GM18907 (cell line): ENCODE data around the gene AQP6.
"Not testable (repeated sequence)": the region's sequence is repeated elsewhere in the genome, so short reads cannot be mapped to it uniquely, and the experiment has no call there.

Experiments
- ATAC-seq: cut with Tn5 transposase; IDR thresholded peaks from one replicate; pipeline ENCODE4 v1.9.1; 2021; ENCODE audit warnings: mild to moderate bottlenecking, moderate library complexity; ENCODE audit not compliant: unreplicated experiment

AQP6 gene

DNA sequence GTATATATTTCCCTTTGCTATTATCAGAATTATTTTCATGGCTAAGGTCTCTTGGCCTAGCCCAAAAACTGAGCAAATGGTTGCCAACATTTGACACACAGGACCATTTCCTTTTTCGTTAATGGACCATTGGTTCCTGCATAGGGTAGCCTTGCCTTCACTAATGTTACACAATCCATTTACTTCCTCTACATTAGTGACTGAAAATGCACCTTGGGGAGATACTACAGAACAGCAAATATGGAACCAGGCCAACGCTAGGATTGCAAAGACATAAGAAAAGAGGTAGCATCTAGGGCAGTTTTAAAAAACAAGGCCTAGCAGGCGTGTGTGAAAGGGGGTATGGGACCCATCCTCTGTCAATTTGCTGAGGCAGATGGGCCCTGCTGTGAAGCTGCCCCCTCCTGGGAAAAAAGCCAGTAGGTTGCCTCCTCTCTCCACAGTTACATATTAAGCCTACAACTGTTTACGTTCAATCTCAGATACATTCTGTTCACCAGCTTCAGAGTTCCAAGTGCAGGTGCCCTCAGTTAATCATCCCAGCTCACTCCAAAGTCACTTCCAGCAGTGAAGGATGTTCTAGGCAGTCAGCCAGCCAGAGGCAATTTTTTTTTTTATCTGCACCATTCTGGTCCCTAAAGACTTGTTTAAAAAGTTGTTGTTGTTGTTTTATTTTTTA, 15.0 kb downstream of the AQP6 start:
- no peak for ATAC-seq

DNA sequence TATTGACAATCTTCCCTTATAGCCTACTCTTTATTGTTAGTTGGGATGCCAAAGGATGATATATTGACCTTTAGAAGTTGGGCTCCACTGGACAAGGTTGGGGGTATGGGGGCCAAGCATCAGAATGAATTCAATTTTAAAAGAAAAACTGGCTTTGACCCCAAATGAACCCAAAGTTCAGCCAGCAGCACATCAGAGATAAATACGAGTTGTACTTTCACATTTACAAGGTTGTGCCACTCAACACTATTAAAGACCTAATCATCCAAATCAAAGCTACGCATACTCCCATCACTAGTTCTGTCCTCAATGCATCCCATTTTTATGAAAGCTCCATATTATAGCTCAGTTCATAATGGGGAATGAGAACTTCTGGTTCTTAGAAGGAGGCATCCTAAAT, 16.7 kb downstream of the AQP6 start:
- not testable (repeated sequence) for ATAC-seq

DNA sequence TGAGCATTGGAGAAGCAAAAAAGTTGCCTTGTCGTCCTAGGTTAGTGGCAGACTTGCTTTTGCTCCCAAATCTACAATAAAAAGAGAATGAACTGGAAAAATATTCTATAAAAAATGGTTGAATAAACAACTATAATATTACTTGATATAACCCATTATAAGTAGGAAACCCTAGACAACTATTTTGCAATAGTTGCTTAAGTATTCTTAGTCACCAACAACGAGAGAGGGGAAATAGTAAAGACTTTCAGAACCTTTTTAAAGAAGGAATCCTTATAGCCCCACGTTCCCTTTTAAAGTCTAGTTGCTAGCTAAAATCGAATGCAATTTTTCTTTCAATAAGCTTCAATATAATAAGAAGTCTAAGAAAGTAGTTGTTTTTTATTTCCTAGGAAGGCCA, 17.5 kb downstream of the AQP6 start:
- no peak for ATAC-seq

DNA sequence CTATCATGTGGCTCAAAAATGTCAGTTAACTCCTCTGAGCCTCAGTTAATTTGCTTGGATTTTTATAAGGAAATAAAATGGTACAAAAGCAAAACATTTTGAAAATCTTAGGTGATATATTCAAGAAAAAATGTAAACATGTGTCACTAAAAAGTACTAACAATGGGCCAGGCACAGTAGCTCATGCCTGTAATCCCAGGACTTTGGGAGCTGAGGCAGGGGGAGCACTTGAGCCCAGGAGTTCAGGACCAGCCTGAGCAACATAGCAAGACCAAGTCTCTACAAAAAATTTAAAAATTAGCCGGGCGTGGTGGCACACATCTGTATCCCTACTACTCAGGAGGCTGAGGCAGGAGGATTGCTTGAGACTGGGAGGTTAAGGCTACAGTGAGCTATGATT, 25.7 kb downstream of the AQP6 start:
- ATAC-seq: no peak

DNA sequence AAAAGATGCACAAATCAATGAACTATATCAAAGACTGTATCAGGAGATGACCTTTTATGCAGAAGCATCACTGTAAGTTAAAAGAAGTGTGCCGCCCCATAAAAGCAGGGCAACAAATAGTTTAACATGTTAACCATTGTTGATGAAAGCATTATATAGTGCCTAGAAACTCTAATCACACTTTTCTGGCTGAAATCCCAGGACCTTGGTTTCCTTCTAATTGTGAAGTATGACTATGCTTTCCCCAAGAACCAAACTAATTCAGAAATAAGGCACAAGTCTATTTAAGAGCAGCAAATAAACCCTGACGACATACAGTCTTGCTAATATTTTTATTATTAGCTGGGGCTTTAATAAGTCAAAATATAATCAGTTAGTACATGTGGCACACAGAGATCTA, 30.8 kb downstream of the AQP6 start:
- ATAC-seq: no peak

DNA sequence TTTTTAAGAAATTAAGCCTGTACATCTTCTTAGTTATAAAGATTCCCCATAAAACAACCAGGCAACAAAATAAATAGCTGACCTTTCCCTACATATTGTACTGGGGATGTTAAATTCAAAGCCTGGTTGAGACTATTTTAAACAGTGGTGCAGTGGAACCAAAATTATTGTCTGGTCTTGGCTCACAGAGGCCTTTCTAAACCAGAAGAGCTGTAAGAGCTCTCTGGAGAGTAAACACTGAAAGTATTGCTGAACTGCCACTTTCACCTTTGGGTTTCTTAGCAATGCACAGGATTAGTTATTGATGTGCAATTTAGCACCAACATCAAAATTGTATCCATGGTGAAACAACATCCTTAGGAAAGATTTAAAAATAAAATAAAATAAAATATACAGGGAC, 31.9 kb downstream of the AQP6 start:
- ATAC-seq: no peak

DNA sequence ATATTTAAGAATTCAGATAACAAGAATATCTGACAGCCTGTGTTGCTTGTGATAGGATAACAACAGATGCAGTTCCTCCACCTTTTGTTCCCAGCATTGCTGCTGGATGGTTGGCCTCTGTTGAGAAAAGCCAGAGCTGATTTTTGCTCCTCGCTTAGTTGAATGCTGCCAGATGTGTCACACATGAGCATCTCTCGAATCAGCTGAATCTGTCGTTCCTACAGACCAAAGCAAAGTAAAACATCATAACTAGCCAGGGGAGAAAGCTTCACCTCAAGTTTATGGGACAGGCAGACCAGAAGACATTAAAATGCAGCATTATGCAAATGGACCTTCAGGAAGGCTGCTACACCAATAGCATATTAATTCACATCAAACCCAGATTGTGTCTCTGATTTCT, 32.4 kb downstream of the AQP6 start:
- ATAC-seq: no peak

DNA sequence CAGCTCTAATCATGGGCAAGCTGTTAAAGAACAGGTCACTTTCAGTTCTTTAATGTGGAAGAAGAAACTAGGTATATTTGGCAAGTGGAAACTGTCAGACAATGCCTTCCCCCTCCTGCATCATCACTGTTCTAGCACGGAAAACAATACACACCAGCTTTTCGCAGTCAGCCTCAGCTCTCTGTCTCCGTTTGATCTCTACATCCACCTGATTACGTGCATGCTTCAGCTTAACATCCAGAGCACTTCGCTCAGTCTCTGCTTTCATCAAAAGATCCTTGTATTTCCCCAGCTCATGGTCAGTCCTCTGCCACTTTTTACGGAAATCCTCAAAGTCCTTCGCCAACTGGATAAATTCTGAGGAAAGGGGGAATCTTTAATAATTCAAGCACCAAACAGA, 33.5 kb downstream of the AQP6 start:
- ATAC-seq: no peak

DNA sequence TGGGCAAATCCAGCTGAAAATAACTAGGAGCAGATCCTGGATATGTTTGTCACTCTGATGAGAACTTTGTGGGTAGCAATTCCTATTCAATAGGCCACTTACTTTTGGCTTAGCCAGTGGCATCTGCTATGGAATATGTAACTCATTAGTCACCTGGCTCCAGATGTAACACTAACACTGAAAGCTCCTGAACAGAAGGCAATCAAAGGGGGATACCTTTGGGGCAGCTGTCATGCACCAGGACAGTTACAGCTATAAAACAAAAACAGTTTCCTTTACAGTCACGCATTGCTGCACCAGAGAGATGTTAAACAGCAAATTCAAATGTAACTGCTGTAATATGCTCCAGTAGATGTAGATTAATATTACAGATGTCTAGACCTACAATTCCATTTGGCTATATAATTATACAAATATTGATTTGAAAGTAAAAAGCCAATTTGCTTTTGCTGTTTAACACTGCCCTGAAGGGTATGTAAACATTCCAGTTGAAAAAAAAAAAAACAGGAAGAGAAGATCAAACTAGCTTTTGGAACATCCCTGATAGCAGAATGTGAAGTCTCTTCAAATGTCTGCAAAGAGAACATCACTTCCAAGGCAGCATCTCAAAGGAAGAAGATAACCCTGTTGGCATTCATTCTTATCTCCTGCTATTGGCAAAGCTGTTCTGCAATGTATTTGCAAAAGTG, 34.2 kb downstream of the AQP6 start:
- no peak for ATAC-seq

DNA sequence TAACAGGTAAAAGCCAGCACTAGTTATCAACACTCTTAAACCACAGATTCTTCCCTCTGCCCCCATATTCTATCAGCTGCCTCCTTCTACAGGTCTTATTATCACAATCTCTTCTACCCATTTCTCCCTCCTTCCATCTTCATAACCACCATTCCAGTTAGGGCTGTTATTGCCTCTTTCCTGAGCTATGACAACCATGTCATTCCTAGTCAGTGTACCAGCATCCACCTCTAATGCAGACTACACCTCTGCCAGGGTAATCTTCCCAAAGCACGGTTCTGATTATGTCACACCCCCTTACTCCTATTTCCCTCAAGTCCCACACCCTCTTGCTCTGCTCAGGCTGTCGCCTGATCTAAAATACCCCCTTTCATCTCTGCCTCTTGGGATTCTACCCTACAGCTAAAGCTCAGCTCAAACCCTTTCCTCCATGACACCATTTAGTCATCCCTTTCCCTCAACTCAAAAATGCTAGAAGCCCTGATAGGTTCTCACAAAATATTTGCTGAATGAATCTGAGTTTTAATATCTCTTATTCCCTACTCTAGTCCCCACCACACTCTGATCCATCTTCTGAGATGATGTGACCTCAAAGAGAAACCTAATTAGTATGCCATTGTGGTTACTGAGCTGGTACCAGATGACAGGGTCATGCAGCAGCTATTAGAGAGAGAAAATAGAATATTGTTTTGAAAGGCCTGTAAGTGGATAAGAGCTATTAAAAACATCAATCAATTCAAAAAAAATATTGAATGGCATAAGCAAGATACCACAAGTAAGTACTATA, 40.8 kb downstream of the AQP6 start:
- no peak for ATAC-seq

DNA sequence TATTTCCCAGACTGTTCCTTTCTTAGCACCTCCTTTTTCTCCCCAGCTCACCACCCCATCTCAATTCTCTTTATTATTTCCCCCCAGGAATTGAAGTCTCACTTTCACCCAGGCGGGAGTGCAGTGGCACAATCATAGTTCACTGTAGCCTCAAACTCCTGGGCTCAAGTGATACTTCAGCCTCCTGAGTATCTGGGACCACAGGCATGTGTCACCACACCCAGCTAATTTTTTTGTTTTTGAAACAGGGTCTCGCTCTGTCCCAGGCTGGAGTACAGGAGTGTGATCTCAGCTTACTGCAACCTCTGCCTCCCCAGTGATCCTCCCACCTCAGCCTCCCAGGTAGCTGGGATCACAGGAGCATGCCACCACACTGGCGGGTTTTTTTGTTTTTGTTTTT, 41.6 kb downstream of the AQP6 start:
- no peak for ATAC-seq

DNA sequence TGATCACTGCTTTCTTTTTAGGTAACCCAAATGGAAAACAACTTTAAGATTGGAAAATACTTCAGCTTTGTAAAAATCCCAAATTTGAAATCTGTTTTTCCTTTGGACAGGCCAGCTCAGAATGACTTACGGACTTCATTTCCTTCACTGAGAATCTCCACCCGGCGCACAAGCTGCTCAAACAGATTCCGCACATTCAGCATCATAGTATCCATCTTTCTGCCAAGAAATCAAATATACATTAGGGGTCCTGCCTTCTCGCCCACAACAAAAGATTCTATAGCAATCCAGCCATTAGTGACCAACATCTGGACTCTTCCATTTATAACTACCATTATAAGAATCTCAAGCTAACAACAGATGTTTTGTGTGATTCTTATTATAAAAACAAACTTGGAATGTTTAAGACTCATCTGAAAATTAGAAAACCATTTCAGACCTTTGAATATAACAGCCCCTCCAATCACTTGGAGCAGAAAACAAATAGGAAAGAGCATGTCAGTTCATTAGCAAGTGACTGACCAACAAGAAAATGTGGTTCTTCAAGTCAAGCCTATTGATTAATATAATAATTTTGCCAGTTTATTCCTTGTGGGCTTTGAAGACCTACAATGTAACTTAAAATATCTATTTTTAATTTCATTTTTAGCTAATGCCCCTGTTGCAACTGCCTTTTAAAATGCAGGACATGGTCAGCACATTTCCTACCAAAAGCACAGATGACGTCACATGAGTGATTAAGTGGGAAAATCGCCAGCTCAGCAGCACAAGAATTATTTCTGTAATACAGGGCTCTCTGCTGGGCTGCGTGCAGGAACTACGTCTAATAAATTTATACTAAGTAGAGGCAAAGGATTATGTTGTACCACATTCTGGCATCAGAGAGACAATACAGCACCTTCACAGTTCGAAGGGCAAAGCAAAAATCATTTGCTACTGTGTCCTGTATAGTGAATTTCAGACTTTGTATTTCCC, 44.0 kb downstream of the AQP6 start:
- ATAC-seq: no peak

DNA sequence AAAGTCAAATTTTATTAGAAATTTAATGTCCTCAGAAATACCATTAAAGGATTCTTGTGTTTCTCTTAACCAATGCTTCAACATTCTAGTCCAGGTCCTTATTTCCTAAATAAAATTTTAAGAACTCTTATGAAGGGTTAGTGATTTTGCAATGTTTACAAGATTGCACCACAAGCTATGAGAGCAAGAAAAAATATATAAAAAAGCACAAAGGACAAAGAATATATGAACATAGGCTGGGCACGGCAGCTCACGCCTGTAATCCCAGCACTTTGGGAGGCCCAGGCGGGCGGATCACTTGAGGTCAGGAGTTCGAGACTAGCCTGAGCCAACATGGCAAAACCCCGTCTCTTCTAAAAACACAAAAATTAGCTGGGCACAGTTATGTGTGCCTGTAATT, 44.9 kb downstream of the AQP6 start:
- no peak for ATAC-seq

DNA sequence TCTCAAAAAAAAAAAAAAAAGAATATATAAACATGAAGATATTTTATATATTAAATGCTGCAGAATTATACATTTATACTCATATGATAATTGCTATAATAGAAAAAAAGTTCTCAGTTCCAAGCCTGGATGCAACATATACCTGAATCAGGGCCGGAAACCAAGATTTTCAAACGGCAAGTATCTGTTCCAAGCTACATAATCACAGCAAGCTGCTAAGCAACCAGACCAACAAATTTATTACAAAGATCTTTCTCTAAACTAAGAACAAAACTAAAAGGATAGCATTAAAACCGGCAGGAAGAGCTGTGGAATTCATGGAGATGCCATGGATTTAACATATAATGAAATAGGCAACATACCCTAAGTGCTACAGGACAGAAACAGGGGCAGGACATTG, 45.4 kb downstream of the AQP6 start:
- ATAC-seq: no peak

DNA sequence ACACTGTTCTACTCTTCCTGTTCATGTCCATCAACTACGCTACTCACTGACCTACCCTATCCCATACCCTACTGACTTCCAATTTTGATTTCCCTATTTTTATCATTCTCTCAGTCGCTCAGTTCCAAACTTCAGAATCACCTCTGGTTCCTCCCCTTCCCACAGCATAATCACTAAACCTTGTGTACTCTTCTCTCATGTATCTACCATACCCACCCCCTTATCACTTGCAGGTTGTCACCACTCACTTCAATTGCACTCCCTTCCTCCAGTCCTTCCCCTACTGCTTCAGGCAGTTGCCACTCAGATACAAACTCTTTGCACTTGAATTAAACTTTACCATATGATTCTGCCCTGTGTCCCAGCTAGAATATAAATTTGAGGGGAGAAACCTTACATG, 46.2 kb downstream of the AQP6 start:
- ATAC-seq: no peak

DNA sequence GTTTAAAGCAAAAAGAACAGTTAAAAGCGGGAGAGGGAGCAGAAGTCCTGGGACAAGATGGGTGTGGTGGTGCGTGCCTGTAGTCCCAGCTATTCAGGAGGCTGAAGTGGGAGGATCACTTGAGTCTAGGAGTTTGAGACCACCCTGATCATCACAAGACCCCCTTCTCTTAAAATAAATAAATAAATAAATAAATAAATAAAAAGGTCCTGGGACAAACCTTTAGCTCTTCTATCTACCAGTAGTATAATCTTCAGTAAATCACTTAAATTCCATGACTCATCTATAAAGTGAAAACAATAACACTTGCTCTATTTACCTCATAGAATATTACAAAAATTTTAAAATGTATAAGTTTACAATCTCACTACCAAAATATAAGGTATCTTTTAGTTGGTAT, 46.8 kb downstream of the AQP6 start:
- ATAC-seq: no peak

DNA sequence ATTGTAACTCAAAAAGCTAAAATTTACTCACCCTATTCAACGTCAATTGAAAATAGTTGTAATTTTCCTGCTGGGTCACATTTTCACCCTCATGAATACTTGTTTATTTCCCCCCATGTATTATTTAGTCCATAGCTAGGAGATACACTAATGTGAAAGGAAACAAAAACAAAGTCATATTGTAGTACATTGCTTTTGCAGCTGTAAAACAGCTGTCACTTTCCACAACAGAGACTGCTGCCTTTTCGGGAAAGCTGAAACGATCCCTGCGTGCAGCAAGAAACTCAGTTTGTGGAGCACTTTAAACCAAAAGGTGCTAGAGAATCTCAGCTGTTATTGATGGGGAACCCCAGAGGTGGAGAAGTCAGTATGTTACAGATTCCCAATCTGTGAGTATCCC, 48.3 kb downstream of the AQP6 start:
- no peak for ATAC-seq

DNA sequence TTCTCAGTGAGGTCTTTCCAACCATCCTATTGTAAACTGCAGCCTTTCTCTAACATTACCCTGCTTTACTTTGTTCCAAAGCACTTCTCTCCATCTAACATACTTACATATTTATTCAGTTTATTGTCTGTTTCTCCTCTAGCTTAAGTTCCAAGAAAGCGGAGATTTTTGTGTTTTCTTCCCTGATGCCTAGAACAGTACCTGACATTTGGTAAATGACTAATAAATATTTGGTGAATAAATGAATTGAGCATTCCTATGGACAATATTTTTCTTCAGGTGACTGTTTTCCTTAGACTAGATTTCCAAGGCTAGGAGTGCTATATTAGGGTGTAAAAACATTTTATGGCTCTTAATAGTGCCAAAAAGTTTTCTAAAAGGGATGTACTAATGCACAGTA, 50.2 kb downstream of the AQP6 start:
- ATAC-seq: no peak

DNA sequence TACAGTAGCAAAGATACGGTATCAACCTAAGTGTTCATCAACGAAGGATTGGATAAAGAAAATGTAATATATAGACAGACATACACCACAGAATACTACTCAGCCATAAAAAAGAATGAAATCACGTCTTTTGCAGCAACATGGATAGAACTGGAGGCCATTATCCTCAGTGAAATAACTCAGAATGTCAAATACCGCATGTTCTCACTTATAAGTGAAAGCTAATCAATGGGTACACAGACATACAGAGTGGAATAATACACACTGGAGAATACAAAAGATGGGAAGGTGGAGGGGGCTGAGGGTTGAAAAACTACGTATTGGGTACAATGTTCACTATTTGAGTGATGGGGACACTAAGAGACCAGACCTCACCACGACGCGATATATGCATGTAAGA, 51.5 kb downstream of the AQP6 start:
- no peak for ATAC-seq

DNA sequence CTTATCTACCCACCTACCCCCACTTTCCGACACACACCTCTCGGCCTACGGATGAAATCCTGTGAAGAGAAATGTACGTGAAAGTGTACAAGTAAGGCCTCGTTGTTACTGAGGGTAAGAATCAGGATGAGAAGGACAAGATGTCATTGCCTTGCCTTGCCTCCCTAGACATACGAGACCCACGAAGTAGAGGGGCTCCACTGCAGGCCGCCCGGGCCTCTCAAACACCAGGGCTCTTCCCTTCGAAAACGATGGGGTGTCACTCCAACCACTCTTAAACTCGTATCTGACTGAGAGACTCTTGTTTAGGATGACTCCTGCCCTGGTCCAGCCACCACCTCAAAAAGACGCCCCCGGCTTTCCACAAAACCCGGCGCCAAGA, 52.0 kb downstream of the AQP6 start:
- ATAC-seq: peak; percentile 22
